Liver (tissue), 3 donors: ENCODE data around the gene ENTPD1.

Experiments
- CTCF ChIP-seq: fragments of 150-350 bp; IDR thresholded peaks from 2 replicates; pipeline ENCODE4 v1.5.1; 2017; ENCODE audit warnings: improper control_type of control experiment, low read depth, low read length; ENCODE audit not compliant: missing input control
- GABPA ChIP-seq, 2 donors: IDR thresholded peaks in 1 of 2; conservative IDR thresholded peaks in 1 of 2; 2 replicates each; pipeline ENCODE4 v1.6.1; 2016; ENCODE audit warnings: antibody characterized with exemption in 2 of 2, mild to moderate bottlenecking in 1 of 2, moderate library complexity in 1 of 2
- HNF4A ChIP-seq, 2 donors: conservative IDR thresholded peaks; 2 replicates each; pipeline ENCODE4 v1.6.1; 2016; ENCODE audit warnings: antibody characterized with exemption in 2 of 2, mild to moderate bottlenecking in 2 of 2
- JUND ChIP-seq, 2 donors: IDR thresholded peaks; 2 replicates each; pipeline ENCODE4 v1.6.1; 2016; ENCODE audit warnings: antibody characterized with exemption in 2 of 2
- MAX ChIP-seq: IDR thresholded peaks from 2 replicates; pipeline ENCODE4 v1.6.1; 2016; ENCODE audit warnings: antibody characterized with exemption
- TF ChIP-seq, protein P1 (sequence below): IDR thresholded peaks from 2 replicates; pipeline ENCODE4 v1.6.1; 2016; ENCODE audit warnings: antibody characterized with exemption, mild to moderate bottlenecking
- donor health status: healthy.
- donor health status: healthy.

GRCh38 chr10:95756041-95756761 lies at the start of gene ENTPD1:
- TF ChIP-seq JUND (IDR thresholded peaks at IDR 0.05) (no peak), HNF4A (conservative IDR thresholded peaks at IDR 0.05) (no peak), CTCF (no peak), GABPA (IDR thresholded peaks at IDR 0.05 in 1 of 2, conservative IDR thresholded peaks at IDR 0.05 in 1 of 2) (no peak), MAX (no peak)
- TF ChIP-seq, protein P1, sequence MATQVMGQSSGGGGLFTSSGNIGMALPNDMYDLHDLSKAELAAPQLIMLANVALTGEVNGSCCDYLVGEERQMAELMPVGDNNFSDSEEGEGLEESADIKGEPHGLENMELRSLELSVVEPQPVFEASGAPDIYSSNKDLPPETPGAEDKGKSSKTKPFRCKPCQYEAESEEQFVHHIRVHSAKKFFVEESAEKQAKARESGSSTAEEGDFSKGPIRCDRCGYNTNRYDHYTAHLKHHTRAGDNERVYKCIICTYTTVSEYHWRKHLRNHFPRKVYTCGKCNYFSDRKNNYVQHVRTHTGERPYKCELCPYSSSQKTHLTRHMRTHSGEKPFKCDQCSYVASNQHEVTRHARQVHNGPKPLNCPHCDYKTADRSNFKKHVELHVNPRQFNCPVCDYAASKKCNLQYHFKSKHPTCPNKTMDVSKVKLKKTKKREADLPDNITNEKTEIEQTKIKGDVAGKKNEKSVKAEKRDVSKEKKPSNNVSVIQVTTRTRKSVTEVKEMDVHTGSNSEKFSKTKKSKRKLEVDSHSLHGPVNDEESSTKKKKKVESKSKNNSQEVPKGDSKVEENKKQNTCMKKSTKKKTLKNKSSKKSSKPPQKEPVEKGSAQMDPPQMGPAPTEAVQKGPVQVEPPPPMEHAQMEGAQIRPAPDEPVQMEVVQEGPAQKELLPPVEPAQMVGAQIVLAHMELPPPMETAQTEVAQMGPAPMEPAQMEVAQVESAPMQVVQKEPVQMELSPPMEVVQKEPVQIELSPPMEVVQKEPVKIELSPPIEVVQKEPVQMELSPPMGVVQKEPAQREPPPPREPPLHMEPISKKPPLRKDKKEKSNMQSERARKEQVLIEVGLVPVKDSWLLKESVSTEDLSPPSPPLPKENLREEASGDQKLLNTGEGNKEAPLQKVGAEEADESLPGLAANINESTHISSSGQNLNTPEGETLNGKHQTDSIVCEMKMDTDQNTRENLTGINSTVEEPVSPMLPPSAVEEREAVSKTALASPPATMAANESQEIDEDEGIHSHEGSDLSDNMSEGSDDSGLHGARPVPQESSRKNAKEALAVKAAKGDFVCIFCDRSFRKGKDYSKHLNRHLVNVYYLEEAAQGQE = no peak
